ENCODE results near the gene CABP1.
A peak's percentile ranks its signal among the peaks of the same experiment; 100 is the strongest.
"Not testable (repeated sequence)": the region's sequence is repeated elsewhere in the genome, so short reads cannot be mapped to it uniquely, and the experiment has no call there.

CABP1 gene

DNA sequence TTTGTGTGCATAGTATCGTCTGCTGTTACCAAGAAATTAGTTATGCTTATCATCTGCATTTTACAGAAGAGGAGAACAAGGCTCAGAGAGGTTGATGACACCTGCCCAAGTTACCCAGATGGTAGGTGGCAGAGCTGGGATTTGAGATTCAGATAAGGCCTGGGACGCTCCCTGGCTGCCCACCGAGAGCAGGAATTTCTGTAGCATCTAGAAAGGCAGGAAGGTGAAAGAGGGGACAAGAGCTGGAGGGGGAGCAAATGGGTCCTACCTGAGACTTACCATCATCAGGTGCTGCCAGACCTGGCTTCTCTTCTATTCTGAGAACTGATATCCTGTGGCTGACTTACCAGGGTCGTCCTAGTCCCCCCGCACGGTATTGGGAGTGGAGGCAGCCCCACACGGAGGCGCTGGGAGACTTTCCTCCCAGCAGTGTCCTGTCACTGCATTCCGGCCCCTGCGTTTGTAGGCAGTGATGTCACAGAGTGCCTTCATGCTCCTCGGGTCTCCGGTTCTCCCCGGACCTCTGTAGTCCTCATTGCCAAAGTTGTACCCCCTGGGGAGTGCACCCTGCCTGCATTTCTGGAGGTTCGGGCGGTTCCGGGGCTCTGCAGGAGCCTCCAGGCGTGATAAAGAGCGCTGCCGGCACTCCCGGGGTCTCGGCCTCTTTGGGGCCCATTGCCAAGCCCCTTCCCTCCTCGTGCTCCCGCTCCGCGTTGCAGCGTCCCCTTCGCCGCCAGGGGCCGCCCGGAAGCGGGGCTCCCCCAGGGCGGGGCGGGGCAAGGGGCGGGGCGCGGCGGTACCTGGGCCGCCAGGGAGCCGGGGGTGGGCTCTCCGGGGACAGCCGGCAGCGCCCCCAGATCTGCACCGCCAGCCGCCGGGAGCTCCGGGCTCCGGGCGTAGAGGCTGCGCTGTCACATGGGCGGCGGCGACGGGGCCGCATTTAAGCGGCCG is at the start of gene CABP1:
TSS of gene CABP1 (plus strand) at position 856 of the 951 bp plus-strand sequence. CDS start at position 916, 60 bp downstream.
- DNase-seq (ENCODE audit: low spot score) = no peak

GRCh38 chr12:120590741-120591407 is 49.6 kb upstream of the CABP1 start:
- DNase-seq (ENCODE audit: low spot score) = no peak

DNA sequence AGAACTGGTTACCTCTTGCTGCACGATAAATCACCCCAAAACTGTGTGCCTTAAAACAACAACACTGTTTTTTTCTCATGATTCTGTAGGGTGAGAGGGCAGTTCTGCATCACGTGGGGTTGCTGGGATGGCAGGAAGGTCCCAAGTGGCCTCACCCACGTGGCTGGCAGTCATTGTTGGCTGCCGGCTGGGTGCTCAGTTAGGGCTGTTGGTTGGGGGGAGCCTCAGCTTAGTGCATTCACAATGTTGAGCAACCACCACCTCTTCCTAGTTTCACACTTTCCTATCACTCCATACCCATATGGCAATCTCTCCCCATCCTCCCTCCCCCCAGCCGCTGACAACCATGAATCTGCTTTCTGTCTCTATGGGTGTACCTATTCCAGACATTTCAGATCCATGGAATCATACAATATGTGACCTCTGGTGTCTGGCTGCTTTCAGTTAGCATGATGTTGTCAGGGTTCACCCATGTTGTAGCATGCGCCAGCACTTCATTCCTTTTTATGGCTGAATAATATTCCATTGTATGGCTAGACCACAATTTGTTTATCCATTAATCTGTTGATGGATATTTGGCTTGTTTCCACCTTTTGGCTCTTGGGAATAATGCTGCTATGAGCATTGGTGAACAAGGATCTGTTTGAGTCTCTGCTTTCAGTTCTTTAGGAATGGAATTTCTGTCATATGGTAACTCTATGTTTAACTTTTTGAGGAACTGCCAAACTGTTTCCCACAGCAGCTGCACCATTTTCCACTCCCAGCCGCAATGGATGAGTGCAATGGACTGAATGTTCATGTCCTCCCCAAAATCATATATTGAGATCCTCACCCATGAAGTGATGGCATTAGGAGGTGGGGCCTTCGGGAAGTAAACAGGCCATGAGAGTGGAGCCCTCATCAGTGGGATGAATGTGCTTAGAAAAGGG is 48.0 kb upstream of the CABP1 start:
- no peak for DNase-seq (ENCODE audit: low spot score)

- no peak for DNase-seq (ENCODE audit: low spot score)
Measured at GRCh38 chr12:120596901-120597300, 43.5 kb upstream of the CABP1 start.

DNA sequence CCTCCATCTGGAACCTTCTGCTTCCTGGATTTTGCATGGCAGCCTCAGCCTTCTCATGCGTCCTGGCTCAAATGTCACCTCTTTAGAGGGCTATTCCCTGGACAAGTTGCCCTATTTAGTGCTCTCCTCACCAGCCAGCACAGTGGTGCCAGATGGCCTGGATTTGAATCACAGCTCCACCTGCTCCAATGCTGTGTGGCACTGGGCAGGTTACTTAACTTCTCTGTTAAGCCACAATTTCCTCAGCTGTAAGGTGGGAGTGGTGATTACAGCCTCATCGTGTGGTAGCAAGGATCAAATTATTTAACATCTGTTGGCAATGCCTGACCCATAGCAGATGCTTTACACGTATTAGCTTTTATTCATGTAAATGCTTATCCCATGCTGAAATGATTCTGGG is 42.6 kb upstream of the CABP1 start:
- no peak for DNase-seq (ENCODE audit: low spot score)

DNA sequence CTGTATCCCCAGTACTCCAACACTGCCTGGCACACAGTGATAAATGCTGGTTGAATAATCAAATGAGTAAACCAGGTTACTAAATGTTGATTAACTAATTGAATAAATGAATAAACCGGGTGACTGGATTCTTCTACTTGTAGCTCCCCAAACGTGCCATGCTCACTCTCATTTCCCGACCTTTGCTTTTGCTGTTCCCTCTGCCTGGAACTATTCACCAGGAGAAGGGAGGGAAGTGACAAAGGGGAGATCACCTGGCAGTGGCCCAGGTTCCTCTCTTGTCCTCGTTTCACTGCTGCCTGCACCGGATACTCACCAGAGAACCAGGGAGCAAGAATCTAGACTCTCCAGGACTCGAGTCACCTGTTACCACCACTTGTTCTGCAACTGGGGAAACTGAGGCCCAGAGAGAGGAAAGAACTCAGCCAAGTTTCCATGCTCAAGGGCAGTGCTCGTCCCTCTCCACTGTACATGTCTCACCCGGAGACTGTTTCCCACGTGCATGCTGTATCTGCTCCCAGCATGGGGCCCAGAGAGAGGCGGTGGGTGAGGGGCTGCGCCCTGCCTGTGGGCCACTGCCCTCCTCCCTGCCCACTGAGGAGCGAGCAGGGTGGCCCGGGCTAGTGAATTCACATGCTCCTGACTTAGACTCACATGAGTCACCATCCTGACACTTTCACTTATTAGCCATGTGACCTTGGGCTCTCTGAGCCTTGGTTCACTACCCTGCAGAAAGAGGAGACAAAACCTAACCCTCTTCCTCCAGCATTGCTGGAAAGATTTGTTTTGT is 41.6 kb upstream of the CABP1 start:
- DNase-seq (ENCODE audit: low spot score) = peak; percentile 91

GRCh38 chr12:120599672-120600552 is 40.5 kb upstream of the CABP1 start:
- peak; percentile 41 for DNase-seq (ENCODE audit: low spot score)

- DNase-seq (ENCODE audit: low spot score) = peak; percentile 70
Measured at GRCh38 chr12:120602416-120602815, 38.0 kb upstream of the CABP1 start.

- DNase-seq (ENCODE audit: low spot score) = no peak
Measured at GRCh38 chr12:120610560-120610959, 29.9 kb upstream of the CABP1 start.

DNA sequence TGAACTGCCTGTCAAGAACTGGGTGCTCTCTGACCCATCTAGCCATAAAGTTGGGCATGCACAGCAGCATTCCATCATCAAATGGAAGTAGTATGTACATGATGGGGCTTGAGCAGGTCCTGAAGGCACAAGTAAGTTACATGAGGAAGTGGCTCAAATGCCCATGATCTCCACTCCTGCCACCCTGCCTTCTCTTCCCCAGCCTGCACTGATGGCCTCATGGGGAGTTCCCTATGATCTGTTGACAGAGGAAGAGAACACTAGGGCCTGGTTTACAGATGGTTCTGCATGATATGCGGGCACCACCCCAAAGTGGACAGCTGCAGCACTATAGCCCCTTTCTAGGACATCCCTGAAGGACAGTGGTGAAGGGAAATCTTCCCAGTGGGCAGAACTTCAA is 28.9 kb upstream of the CABP1 start:
- not testable (repeated sequence) for DNase-seq (ENCODE audit: low spot score)

DNA sequence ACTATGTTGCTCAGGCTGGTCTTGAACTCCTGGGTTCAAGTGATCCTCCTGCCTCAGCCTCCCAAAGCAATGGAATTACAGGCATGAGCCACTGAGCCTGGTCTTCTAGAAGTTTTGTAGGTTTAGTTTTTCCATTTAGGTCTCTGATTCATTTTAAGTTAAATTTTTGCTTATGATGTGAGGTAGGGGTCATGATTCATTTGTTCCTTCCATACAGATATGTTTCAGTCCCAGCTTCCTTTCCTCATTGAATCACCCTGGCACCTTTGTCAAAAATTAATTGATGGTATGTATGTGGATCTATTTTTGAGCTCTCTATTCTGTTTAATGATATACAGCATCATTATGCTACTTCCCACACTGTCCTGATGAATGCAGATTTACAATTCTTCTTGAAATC is 25.6 kb upstream of the CABP1 start:
- DNase-seq (ENCODE audit: low spot score) = peak; percentile 80

DNA sequence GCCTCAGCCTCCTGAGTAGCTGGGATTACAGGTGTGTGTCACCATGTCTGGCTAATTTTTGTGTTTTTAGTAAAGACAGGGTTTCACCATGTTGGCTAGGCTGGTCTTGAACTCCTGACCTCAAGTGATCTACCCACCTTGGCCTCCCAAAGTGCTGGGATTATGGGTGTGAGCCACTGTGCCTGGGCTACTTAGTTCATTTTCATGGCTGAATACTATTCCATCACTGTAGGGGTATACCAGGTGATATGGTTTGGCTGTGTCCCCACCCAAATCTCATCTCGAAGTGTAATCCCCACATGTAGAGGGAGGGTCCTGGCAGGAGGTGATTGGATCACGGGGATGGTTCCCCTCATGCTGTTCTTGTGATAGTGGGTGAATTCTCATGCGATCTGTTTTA is 23.2 kb upstream of the CABP1 start:
- not testable (repeated sequence) for DNase-seq (ENCODE audit: low spot score)

DNA sequence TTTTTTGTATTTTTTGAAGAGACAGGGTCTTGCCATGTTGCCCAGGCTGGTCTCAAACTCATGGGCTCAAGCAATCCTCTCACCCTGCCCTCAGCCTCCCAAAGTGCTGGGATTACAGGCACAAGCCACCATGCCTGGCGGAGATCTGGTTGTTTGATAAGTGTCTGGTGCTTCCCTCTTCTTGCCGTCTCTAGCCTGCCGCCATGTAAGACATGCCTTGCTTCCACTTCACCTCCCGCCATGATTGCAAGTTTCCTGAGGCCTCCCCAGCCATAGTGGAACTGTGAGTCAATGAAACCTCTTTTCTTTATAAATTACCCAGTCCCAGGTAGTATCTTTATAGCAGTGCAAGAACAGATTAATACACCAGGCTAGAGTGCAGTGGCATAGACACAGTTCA is 22.7 kb upstream of the CABP1 start:
- not testable (repeated sequence) for DNase-seq (ENCODE audit: low spot score)

DNA sequence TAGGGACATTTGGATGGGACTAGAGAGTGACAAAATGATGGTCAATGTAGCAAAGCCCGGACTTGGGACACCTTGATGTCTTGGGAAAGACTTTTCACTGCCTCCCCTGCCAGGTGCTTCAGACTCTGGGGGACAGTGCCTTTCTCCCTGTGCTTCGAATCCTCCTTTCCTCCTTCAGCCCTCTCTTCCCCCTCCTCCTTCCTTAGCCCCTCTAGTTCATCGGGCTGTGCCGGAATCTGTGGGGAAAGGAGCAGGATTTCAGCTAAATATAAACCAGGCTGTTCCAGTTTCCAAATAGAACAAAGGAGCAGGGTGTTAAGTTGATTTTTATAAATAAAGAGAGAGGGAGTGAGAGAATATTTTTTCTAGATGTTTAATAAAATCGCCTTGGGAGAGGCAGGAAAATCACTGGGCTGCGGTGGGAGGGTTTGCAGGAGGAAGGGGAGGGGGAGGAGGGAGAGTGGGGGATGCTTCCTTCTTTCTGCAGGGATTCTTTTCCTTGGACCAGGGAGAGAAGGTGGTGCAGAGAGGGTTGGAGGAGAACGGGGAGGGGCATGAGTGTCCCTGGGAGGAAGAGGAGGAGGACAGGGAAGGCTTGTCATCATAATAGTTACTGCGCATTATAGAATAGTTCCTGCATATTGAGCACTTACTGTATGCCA is 21.3 kb upstream of the CABP1 start:
- DNase-seq (ENCODE audit: low spot score) = no peak

DNA sequence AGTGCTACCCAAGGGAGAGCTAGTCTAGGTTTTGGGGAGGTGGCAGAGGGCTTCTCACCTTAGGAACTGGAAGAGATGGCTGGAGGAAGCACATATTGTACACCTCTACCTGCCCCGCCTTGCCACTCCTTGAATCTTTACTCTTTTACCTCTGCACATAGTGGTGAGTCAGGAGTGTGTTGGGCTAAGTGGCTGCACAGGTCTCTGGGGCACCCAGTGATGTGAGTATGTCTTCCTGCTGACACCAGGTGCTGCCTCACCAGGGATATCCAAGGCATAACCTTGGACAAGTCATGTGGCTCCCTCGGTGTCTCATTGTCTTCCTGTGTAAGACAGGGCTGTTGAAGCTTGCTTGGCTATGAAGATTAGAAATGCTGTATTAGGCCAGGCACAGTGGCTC is 19.8 kb upstream of the CABP1 start:
- DNase-seq (ENCODE audit: low spot score) = peak; percentile 85

- no peak for DNase-seq (ENCODE audit: low spot score)
Measured at GRCh38 chr12:120625557-120626419, 14.6 kb upstream of the CABP1 start.

- no peak for DNase-seq (ENCODE audit: low spot score)
Measured at GRCh38 chr12:120628919-120629318, 11.5 kb upstream of the CABP1 start.

GRCh38 chr12:120630104-120630892 is 10.1 kb upstream of the CABP1 start:
- DNase-seq (ENCODE audit: low spot score) = peak; percentile 50
